Sigmoid colon (tissue), 7 donors: ENCODE results near the gene PNPLA1. TPM values are rescaled to one million over a fixed set of nuclear protein-coding genes. Genes with fewer than 3 reads are reported as not detected.

ENCODE experiments used
- DNase-seq: peaks from one replicate; pipeline ENCODE4 v3.0.0-alpha.2; 2019
- H3K27ac ChIP-seq, 4 donors: fragments of 200-600 bp; sonication (generic); one replicate each; pipeline ENCODE4 v1.5.1; 2016 to 2019; ENCODE audit warnings: mild to moderate bottlenecking in 1 of 4
- H3K27me3 ChIP-seq, 3 donors: fragments of 200-600 bp; sonication (generic); one replicate each; pipeline ENCODE4 v1.5.1; 2019; ENCODE audit warnings: mild to moderate bottlenecking in 1 of 3
- H3K36me3 ChIP-seq, 4 donors: fragments of 200-600 bp; sonication (generic); one replicate each; pipeline ENCODE4 v1.5.1; 2016 to 2019
- H3K4me1 ChIP-seq, 4 donors: fragments of 200-600 bp; sonication (generic); one replicate each; pipeline ENCODE4 v1.5.1; 2017 to 2019
- H3K4me3 ChIP-seq, 4 donors: fragments of 200-600 bp; sonication (generic); one replicate each; pipeline ENCODE4 v1.5.1; 2017 to 2019; ENCODE audit warnings: mild to moderate bottlenecking in 2 of 4, moderate library complexity in 1 of 4
- H3K9me3 ChIP-seq, 4 donors: fragments of 200-600 bp in 3 of 4; sonication (generic) in 3 of 4; one replicate each; pipeline versions ENCODE4 v1.5.1 to v1.6.1; 2013 to 2019
- EP300 ChIP-seq, 4 donors: sonication (generic); formaldehyde crosslinking; IDR thresholded peaks; one replicate each; pipeline ENCODE4 v1.6.1; 2017; ENCODE audit warnings: antibody characterized with exemption in 4 of 4
- POLR2A ChIP-seq, 2 donors: fragments of 450-650 bp; IDR thresholded peaks; one replicate each; pipeline ENCODE4 v1.6.1; 2016; ENCODE audit warnings: antibody characterized with exemption in 2 of 2, mild to moderate bottlenecking in 2 of 2, moderate library complexity in 2 of 2
- POLR2AphosphoS5 ChIP-seq, 4 donors: sonication (generic); formaldehyde crosslinking; IDR thresholded peaks; one replicate each; pipeline ENCODE4 v1.6.1; 2017; ENCODE audit warnings: antibody characterized with exemption in 4 of 4
- WGBS, 2 donors: extraction: QIAGEN DNeasy Blood & Tissue Kit; methylation state at CpG; one replicate each; pipeline ENCODE4 v1.1.7; 2013; 5-methylcytosine and 5-hydroxymethylcytosine counted together
- intact Hi-C: fragments of 100-400 bp; cut with DNase I; formaldehyde crosslinking; loops from one replicate; pipeline ENCODE4 v1.15.1; 2023
- polyA plus RNA-seq, 3 donors: library from polyadenylated mRNA; stranded (reverse); fragments of 200-250 nt; gene quantifications; one replicate each; pipeline ENCODE4 v1.2.3, GENCODE V29; 2013
- total RNA-seq, 4 donors: library from RNA; depleted of rRNA; stranded (reverse); fragments of >200 nt; gene quantifications; one replicate each; pipeline ENCODE4 v1.1.0, GENCODE V29; 2016
- TF ChIP-seq, protein P1 (sequence below), 4 experiments: fragments of 450-650 bp in 3 of 4; fragments of 200-600 bp in 1 of 4; IDR thresholded peaks; one replicate each; pipeline ENCODE4 v1.5.1; 2016 to 2019; ENCODE audit warnings: antibody characterized with exemption in 4 of 4, mild to moderate bottlenecking in 3 of 4, moderate library complexity in 2 of 4
- donor health status: healthy with polysubstance abuse.
- donor health status: Bipolar disorder and iron deficiency.
- donor health status: healthy.

Gene PNPLA1
- total and polyA plus RNA-seq, 7 donors, result 0.20 to 0.46 TPM; not detected in 5

DNA sequence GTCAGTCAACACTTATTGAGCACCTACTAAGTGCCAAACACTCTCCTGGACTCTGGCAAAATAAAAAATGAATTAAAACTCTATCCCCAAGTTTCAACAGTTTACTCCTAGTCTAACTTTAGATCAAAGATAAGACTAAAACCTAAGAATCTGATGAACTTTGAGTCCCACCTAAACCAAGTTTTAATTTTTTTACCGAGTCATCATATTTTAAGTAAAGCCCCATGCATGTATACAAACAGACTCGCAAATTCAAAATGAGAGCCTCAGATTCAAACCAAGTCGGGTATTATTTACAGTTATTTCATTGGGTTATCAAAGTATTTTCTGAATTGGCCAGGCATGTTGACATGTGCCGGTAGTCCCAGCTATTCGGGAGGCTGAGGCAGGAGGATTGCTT, 38.7 kb downstream of the PNPLA1 start:
- Histone ChIP-seq H3K27me3 (peaks cover 0 to 7% (median 0%) of the 10 kb centered on the region in 3 donors), H3K36me3 (no peaks in the 10 kb centered on the region), H3K4me3 (no peak overlapping the region), H3K9me3 (no peaks in the 10 kb centered on the region), H3K27ac (no peak overlapping the region), H3K4me1 (no peaks in the 10 kb centered on the region)
- 95 to 97% methylated on average over 5 of the region's 5 CpGs for WGBS, 2 donors
- intact Hi-C loops, result no loop called here
- no peak for TF ChIP-seq EP300 (IDR thresholded peaks at IDR 0.05)
- no peak for TF ChIP-seq POLR2AphosphoS5 (IDR thresholded peaks at IDR 0.05)
- no peak for TF ChIP-seq POLR2A (IDR thresholded peaks at IDR 0.05)
- TF ChIP-seq, protein P1, sequence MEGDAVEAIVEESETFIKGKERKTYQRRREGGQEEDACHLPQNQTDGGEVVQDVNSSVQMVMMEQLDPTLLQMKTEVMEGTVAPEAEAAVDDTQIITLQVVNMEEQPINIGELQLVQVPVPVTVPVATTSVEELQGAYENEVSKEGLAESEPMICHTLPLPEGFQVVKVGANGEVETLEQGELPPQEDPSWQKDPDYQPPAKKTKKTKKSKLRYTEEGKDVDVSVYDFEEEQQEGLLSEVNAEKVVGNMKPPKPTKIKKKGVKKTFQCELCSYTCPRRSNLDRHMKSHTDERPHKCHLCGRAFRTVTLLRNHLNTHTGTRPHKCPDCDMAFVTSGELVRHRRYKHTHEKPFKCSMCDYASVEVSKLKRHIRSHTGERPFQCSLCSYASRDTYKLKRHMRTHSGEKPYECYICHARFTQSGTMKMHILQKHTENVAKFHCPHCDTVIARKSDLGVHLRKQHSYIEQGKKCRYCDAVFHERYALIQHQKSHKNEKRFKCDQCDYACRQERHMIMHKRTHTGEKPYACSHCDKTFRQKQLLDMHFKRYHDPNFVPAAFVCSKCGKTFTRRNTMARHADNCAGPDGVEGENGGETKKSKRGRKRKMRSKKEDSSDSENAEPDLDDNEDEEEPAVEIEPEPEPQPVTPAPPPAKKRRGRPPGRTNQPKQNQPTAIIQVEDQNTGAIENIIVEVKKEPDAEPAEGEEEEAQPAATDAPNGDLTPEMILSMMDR (IDR thresholded peaks at IDR 0.05), result no peak
- no peak for DNase-seq

DNA sequence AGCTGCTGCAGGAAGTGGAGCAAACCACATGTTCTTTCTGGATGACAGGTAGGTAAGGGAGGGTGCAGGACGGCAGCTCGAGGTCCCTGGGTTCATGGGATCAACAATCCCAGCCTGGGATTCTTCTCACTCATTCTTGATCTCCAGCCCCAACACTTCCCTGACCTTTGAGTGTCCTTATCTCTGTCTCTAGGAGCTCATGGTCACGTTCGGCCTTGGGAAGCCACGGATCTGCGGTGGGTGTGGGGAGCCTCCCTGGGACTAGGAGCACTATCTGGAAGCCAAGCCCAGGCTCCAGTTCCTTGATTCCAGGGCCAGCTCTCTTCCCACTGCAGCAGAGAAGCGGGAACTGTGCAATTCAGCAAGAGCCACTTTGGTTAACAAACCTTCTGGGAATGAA, 39.3 kb downstream of the PNPLA1 start:
- H3K36me3 ChIP-seq, result no peaks in the 10 kb centered on the region
- intact Hi-C loops, result no loop called here
- TF ChIP-seq EP300 (IDR thresholded peaks at IDR 0.05) (no peak), POLR2A (IDR thresholded peaks at IDR 0.05) (no peak), POLR2AphosphoS5 (IDR thresholded peaks at IDR 0.05) (no peak)
- TF ChIP-seq, protein P1 (IDR thresholded peaks at IDR 0.05), result no peak
- H3K4me1 ChIP-seq, result no peaks in the 10 kb centered on the region
- H3K27me3 ChIP-seq, result peaks cover 0 to 7% (median 0%) of the 10 kb centered on the region in 3 donors
- no peak overlapping the region for H3K4me3 ChIP-seq
- no peak overlapping the region for H3K27ac ChIP-seq
- no peak for DNase-seq
- H3K9me3 ChIP-seq, result no peaks in the 10 kb centered on the region
- 30 to 65% methylated on average over 7 of the region's 7 CpGs for WGBS, 2 donors

DNA sequence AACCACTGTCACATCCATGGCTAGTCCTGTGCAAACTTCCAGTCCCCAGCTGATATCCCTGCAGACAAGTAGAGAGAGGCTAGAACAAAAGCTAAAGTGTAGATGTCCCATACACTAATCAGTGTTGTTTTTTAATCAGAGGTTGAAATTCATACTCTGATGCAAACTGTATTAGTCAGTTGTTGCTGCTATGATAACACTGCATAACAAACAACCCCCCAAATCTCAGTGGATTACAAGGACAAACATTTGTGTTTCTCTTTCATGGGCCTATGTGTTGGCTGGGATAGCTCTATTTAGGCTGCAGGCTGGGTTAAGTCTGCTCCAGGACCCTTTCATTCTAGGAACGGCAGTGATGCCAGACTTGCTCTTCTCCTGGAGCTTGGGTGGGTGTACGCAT, 40.0 kb downstream of the PNPLA1 start:
- WGBS, 2 donors, result 97% methylated on average over 2 of the region's 2 CpGs
- Histone ChIP-seq H3K9me3 (no peaks in the 10 kb centered on the region), H3K4me3 (no peak overlapping the region), H3K36me3 (no peaks in the 10 kb centered on the region), H3K4me1 (no peaks in the 10 kb centered on the region), H3K27me3 (peaks cover 0 to 7% (median 0%) of the 10 kb centered on the region in 3 donors), H3K27ac (no peak overlapping the region)
- intact Hi-C loops, result no loop called here
- TF ChIP-seq, protein P1 (IDR thresholded peaks at IDR 0.05), result no peak
- no peak for TF ChIP-seq EP300 (IDR thresholded peaks at IDR 0.05)
- no peak for TF ChIP-seq POLR2AphosphoS5 (IDR thresholded peaks at IDR 0.05)
- TF ChIP-seq POLR2A (IDR thresholded peaks at IDR 0.05), result no peak
- DNase-seq, result no peak

DNA sequence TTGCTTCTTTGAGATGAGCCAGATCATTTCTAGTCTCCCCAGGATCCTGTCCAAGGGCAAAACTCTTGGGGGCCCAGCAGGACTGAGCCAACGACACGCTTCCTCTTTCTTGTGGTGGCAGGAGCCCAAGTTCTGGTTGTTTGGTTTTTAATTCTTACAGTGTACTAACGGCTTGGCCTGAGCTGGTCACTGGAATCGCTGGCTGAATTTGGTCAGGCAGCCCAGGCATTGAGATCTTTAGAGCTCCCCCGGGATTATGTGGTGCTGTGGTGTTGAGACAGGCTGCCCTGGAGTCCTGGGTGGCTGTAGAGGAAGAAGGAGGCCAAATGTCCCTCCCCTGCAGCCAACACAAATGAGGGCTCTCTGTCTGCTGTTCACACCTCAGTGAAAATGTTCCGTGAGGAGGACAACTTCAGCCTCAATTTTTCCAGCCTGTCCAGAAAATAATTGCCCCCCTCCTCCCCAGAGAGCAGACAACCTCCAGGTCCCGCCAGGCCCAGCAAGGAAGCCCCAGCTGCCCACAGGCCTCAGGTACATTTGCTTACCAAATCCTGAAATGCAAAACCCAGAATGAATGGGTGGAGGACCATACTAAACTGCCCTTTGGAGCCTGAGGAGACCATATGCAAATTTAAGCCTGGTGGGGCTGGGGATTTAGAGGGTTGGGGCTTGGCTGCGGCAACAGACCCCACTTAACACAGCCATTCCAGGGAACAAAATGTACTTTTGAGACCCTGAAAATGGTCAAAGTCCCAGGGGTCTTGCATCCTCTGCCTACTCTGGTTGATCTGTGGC, 43.2 kb downstream of the PNPLA1 start:
- Histone ChIP-seq H3K4me1 (no peaks in the 10 kb centered on the region), H3K27ac (no peak overlapping the region), H3K27me3 (peaks cover 0 to 7% (median 0%) of the 10 kb centered on the region in 3 donors), H3K9me3 (no peaks in the 10 kb centered on the region), H3K4me3 (no peak overlapping the region), H3K36me3 (no peaks in the 10 kb centered on the region)
- intact Hi-C loops, result no loop called here
- WGBS, 2 donors, result 54 to 68% methylated on average over 8 of the region's 8 CpGs
- TF ChIP-seq EP300 (IDR thresholded peaks at IDR 0.05) (no peak), POLR2A (IDR thresholded peaks at IDR 0.05) (no peak), POLR2AphosphoS5 (IDR thresholded peaks at IDR 0.05) (no peak)
- TF ChIP-seq, protein P1 (IDR thresholded peaks at IDR 0.05), result no peak
- no peak for DNase-seq

DNA sequence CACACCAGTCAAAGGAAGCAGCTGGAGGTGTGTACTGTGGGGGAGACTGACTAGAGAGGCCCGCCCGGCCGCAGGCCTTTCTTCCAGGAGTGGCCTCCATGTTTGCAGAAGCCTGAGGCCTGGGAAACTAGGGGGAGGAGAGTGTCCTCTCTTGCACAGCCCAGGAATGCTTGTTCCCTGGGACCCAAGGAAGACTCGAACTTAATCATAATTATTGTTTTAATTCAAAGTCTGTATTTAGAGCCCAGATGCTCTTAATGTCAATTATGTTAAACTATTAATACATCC, 43.7 kb downstream of the PNPLA1 start:
- Histone ChIP-seq H3K27ac (no peak overlapping the region), H3K36me3 (no peaks in the 10 kb centered on the region), H3K4me1 (no peaks in the 10 kb centered on the region), H3K4me3 (no peak overlapping the region), H3K9me3 (no peaks in the 10 kb centered on the region), H3K27me3 (peaks cover 0 to 7% (median 0%) of the 10 kb centered on the region in 3 donors)
- intact Hi-C loops, result no loop called here
- TF ChIP-seq POLR2AphosphoS5 (IDR thresholded peaks at IDR 0.05) (no peak), EP300 (IDR thresholded peaks at IDR 0.05) (no peak), POLR2A (IDR thresholded peaks at IDR 0.05) (no peak)
- TF ChIP-seq, protein P1 (IDR thresholded peaks at IDR 0.05), result no peak
- no peak for DNase-seq
- WGBS, 2 donors, result 75 to 78% methylated on average over 4 of the region's 4 CpGs
